CD8-positive, alpha-beta memory T cell (primary cell): ENCODE measurements around the gene SLC22A7. TPM values are rescaled to one million over a fixed set of nuclear protein-coding genes. Genes with fewer than 3 reads are reported as not detected.
"Not testable (repeated sequence)": the region's sequence is repeated elsewhere in the genome, so short reads cannot be mapped to it uniquely, and the experiment has no call there.

Experiments used
- CTCF ChIA-PET: fragments of 350-600 bp; sonication (Branson Sonifier 250); formaldehyde crosslinking; loops from one replicate; lab custom pipeline; 2021; ENCODE audit warnings: antibody characterized with exemption; lab: Charles Lee
- POLR2A ChIA-PET: fragments of 350-600 bp; sonication (Branson Sonifier 250); formaldehyde crosslinking; loops from one replicate; lab custom pipeline; 2021; ENCODE audit warnings: antibody characterized with exemption; lab: Charles Lee
- DNase-seq, 5 donors: peaks; one replicate each; pipeline versions ENCODE4 v3.0.0 to v3.0.0-alpha.2; 2020 to 2022; ENCODE audit warnings: mixed read lengths in 1 of 5
- H3K27ac ChIP-seq: one replicate; pipeline ENCODE4 v1.7.0; 2013; ENCODE audit warnings: low read depth, mild to moderate bottlenecking, low read length, moderate library complexity
- H3K27me3 ChIP-seq: 2 replicates; pipeline ENCODE4 v1.7.0; 2013; ENCODE audit warnings: low read length, mild to moderate bottlenecking; ENCODE audit not compliant: insufficient read depth, poor library complexity, severe bottlenecking
- H3K36me3 ChIP-seq: 2 replicates; pipeline ENCODE4 v1.7.0; 2013; ENCODE audit warnings: mild to moderate bottlenecking, low read length, moderate library complexity; ENCODE audit not compliant: insufficient read depth
- H3K4me1 ChIP-seq: 2 replicates; pipeline ENCODE4 v1.7.0; 2013; ENCODE audit warnings: mild to moderate bottlenecking, low read length, moderate library complexity; ENCODE audit not compliant: insufficient read depth
- H3K4me3 ChIP-seq: 2 replicates; pipeline ENCODE4 v1.7.0; 2013; ENCODE audit warnings: mild to moderate bottlenecking, low read length
- H3K9me3 ChIP-seq: 2 replicates; pipeline ENCODE4 v1.7.0; 2013; ENCODE audit warnings: mild to moderate bottlenecking, low read length
- H3K27ac Mint-ChIP-seq, 8 donors: one replicate each; pipeline ENCODE4 v1.8.0; 2020 to 2021; ENCODE audit warnings: mixed read lengths in 8 of 8, mild to moderate bottlenecking in 6 of 8, inconsistent platforms in 3 of 8, moderate library complexity in 3 of 8
- H3K27me3 Mint-ChIP-seq, 2 donors: one replicate each; pipeline ENCODE4 v1.8.0; 2020 to 2021; ENCODE audit warnings: mixed read lengths in 2 of 2, mild to moderate bottlenecking in 1 of 2, moderate library complexity in 1 of 2
- H3K36me3 Mint-ChIP-seq, 3 donors: one replicate each; pipeline ENCODE4 v1.8.0; 2020 to 2021; ENCODE audit warnings: mixed read lengths in 3 of 3, inconsistent platforms in 1 of 3, mild to moderate bottlenecking in 1 of 3
- H3K4me1 Mint-ChIP-seq, 3 donors: one replicate each; pipeline ENCODE4 v1.8.0; 2020 to 2021; ENCODE audit warnings: mixed read lengths in 3 of 3, inconsistent platforms in 1 of 3, mild to moderate bottlenecking in 1 of 3
- H3K4me3 Mint-ChIP-seq, 7 donors: one replicate each; pipeline ENCODE4 v1.8.0; 2020 to 2021; ENCODE audit warnings: mixed read lengths in 7 of 7, mild to moderate bottlenecking in 6 of 7, moderate library complexity in 4 of 7, inconsistent platforms in 2 of 7
- H3K9me3 Mint-ChIP-seq, 5 donors: one replicate each; pipeline ENCODE4 v1.8.0; 2020 to 2022; ENCODE audit warnings: mixed read lengths in 5 of 5, mild to moderate bottlenecking in 3 of 5, moderate library complexity in 2 of 5, inconsistent platforms in 1 of 5
- polyA plus RNA-seq: library from polyadenylated mRNA; unstranded; fragments of 300-500 nt; fragmentation: Illumina TruSeq; gene quantifications from one replicate; pipeline ENCODE4 v1.2.3, GENCODE V29; 2021
- total RNA-seq, 2 experiments: library from RNA; stranded (reverse); gene quantifications; one replicate each; pipeline ENCODE4 v1.2.3, GENCODE V29; 2021

Gene SLC22A7
- total and polyA plus RNA-seq, 3 experiments from 2014 or later: not detected

DNA sequence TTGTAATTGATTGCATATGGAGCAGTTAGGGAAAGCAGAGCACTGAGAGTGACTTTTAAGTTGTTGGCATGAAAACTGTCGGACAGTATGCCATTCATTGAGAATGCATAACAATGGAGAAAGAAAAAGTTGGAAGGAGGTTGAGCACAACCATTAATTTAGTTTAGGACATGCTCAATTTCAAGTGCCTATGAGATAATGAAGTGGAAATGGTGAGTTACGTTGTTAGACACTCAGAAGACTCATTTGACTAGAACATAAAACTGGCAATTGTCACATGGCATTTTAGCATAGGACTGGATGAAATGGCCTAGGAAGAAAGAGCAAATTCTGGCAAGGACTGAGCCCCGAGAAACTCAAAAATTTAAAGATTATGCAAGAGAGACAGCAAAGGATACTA is 49.4 kb downstream of the SLC22A7 start:
- H3K4me3 Mint-ChIP-seq: no peak overlapping the region
- H3K36me3 Mint-ChIP-seq: peaks cover 10 to 54% (median 25%) of the 10 kb centered on the region in 3 donors
- Histone ChIP-seq H3K9me3 (no peaks in the 10 kb centered on the region), H3K36me3 (peaks cover 23% of the 10 kb centered on the region), H3K4me1 (no peaks in the 10 kb centered on the region), H3K27ac (no peak overlapping the region), H3K27me3 (no peaks in the 10 kb centered on the region), H3K4me3 (no peak overlapping the region)
- H3K9me3 Mint-ChIP-seq: no peaks in the 10 kb centered on the region
- ChIA-PET CTCF (no interaction called here), POLR2A (no interaction called here)
- no peak for DNase-seq
- H3K4me1 Mint-ChIP-seq: peaks cover 0 to 5% (median 3%) of the 10 kb centered on the region in 3 donors
- no peaks in the 10 kb centered on the region for H3K27me3 Mint-ChIP-seq
- H3K27ac Mint-ChIP-seq: no peak overlapping the region

DNA sequence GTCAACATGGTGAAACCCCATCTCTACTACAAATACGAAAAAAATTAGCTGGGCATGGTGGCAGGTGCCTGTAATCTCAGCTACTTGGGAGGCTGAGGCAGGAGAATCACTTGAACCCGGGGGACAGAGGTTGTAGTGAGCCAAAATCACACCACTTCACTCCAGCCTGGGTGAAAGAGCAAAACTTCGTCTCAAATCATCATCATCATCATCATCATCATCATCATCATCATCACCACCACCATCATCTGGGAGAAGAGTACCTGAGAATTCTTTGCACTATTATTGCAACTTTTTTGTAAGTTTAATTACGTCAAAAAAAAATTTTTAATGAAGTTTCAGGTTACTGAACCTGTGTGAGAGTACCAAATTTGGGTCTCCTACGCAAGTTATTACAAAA is 53.9 kb downstream of the SLC22A7 start:
- H3K9me3 ChIP-seq, H3K9me3 Mint-ChIP-seq, H3K4me1 Mint-ChIP-seq, H3K27me3 Mint-ChIP-seq, H3K27ac ChIP-seq, H3K4me3 Mint-ChIP-seq, H3K4me3 ChIP-seq, CTCF ChIA-PET, H3K27me3 ChIP-seq, DNase-seq, H3K4me1 ChIP-seq, H3K27ac Mint-ChIP-seq, POLR2A ChIA-PET: not testable (repeated sequence)
- H3K36me3 ChIP-seq: peaks cover 37% of the 10 kb centered on the region
- peaks cover 17 to 67% (median 25%) of the 10 kb centered on the region in 3 donors for H3K36me3 Mint-ChIP-seq

Other genes starting within 250 kb of the SLC22A7 start
- 10 to 100 TPM; 11.7 to 12.1 TPM for gene CUL7, start 244.4 kb upstream of the SLC22A7 start, total RNA-seq
- gene CUL7, start 244.4 kb upstream of the SLC22A7 start, polyA plus RNA-seq: 2.1 TPM
- gene MRPL2, start 238.8 kb upstream of the SLC22A7 start, total RNA-seq: 10 to 100 TPM; 89.6 to 91.6 TPM
- 47.5 TPM for gene MRPL2, start 238.8 kb upstream of the SLC22A7 start, polyA plus RNA-seq
- gene KLC4, start 238.6 kb upstream of the SLC22A7 start, total RNA-seq: 10 to 100 TPM; 11.1 to 12.3 TPM
- gene KLC4, start 238.6 kb upstream of the SLC22A7 start, polyA plus RNA-seq: 11.6 TPM
- gene PTK7, start 221.9 kb upstream of the SLC22A7 start, total RNA-seq: 1 to 10 TPM; 1.6 TPM
- gene PTK7, start 221.9 kb upstream of the SLC22A7 start, polyA plus RNA-seq: 1.9 TPM
- gene SRF, start 127.0 kb upstream of the SLC22A7 start, total RNA-seq: 10 to 100 TPM; 55.1 to 57.4 TPM
- 8.0 TPM for gene SRF, start 127.0 kb upstream of the SLC22A7 start, polyA plus RNA-seq
- 10 to 100 TPM; 35.3 to 38.3 TPM for gene CUL9, start 116.1 kb upstream of the SLC22A7 start, total RNA-seq
- 9.0 TPM for gene CUL9, start 116.1 kb upstream of the SLC22A7 start, polyA plus RNA-seq
- gene DNPH1, start 68.8 kb upstream of the SLC22A7 start, total RNA-seq: 10 to 100 TPM; 68.2 to 68.3 TPM
- gene DNPH1, start 68.8 kb upstream of the SLC22A7 start, polyA plus RNA-seq: 80.0 TPM
- gene TTBK1, start 54.8 kb upstream of the SLC22A7 start, total RNA-seq: 1 to 10 TPM; 1.1 to 1.2 TPM
- gene TTBK1, start 54.8 kb upstream of the SLC22A7 start, polyA plus RNA-seq: not detected
- gene CRIP3, start 10.6 kb downstream of the SLC22A7 start, total RNA-seq: under 1 TPM in 1 of 2 experiments, not detected in 1; 0.63 TPM
- gene CRIP3, start 10.6 kb downstream of the SLC22A7 start, polyA plus RNA-seq: not detected
- gene ZNF318, start 71.4 kb downstream of the SLC22A7 start, total RNA-seq: 10 to 100 TPM; 11.8 to 12.0 TPM
- gene ZNF318, start 71.4 kb downstream of the SLC22A7 start, polyA plus RNA-seq: 6.4 TPM
- gene ABCC10, start 129.3 kb downstream of the SLC22A7 start, total RNA-seq: 10 to 100 TPM; 35.8 to 36.4 TPM
- gene ABCC10, start 129.3 kb downstream of the SLC22A7 start, polyA plus RNA-seq: 28.2 TPM
- gene DLK2, start 157.3 kb downstream of the SLC22A7 start, total RNA-seq: 1 to 10 TPM; 1.9 TPM
- 1.4 TPM for gene DLK2, start 157.3 kb downstream of the SLC22A7 start, polyA plus RNA-seq
- gene TJAP1, start 179.3 kb downstream of the SLC22A7 start, total RNA-seq: 10 to 100 TPM; 48.8 to 49.1 TPM
- 11.8 TPM for gene TJAP1, start 179.3 kb downstream of the SLC22A7 start, polyA plus RNA-seq
- under 1 TPM; 0.11 to 0.13 TPM for gene LRRC73, start 212.1 kb downstream of the SLC22A7 start, total RNA-seq
- not detected for gene LRRC73, start 212.1 kb downstream of the SLC22A7 start, polyA plus RNA-seq
- 10 to 100 TPM; 48.9 to 49.1 TPM for gene YIPF3, start 218.7 kb downstream of the SLC22A7 start, total RNA-seq
- 86.5 TPM for gene YIPF3, start 218.7 kb downstream of the SLC22A7 start, polyA plus RNA-seq
- 100 to 1,000 TPM; 122 to 124 TPM for gene POLR1C, start 218.8 kb downstream of the SLC22A7 start, total RNA-seq
- 19.6 TPM for gene POLR1C, start 218.8 kb downstream of the SLC22A7 start, polyA plus RNA-seq